CD4-positive, alpha-beta T cell treated with Interleukin-10 for 1 hour (primary cell): Measurements from ENCODE around the gene ST6GALNAC5.
"Not testable (repeated sequence)": the region's sequence is repeated elsewhere in the genome, so short reads cannot be mapped to it uniquely, and the experiment has no call there.

Experiments used
- DNase-seq: peaks from one replicate; pipeline ENCODE4 v3.0.0-alpha.2; 2020

Gene ST6GALNAC5

GRCh38 chr1:76939050-76939816, 72.0 kb downstream of the ST6GALNAC5 start:
- DNase-seq, result no peak

- DNase-seq, result no peak
These were observed 72.5 kb downstream of the ST6GALNAC5 start for GRCh38 chr1:76939817-76940216.

GRCh38 chr1:76940571-76941335, 73.5 kb downstream of the ST6GALNAC5 start:
- DNase-seq, result no peak

GRCh38 chr1:76942549-76942948, 75.3 kb downstream of the ST6GALNAC5 start:
- DNase-seq, result no peak

GRCh38 chr1:76944942-76945341, 77.7 kb downstream of the ST6GALNAC5 start:
- no peak for DNase-seq

GRCh38 chr1:76948846-76949245, 81.6 kb downstream of the ST6GALNAC5 start:
- no peak for DNase-seq

GRCh38 chr1:76949503-76949902, 82.2 kb downstream of the ST6GALNAC5 start:
- DNase-seq, result no peak

GRCh38 chr1:76950306-76950705, 83.0 kb downstream of the ST6GALNAC5 start:
- no peak for DNase-seq

- DNase-seq, result no peak
These were observed 83.9 kb downstream of the ST6GALNAC5 start for GRCh38 chr1:76951153-76951552.

GRCh38 chr1:76955652-76956051, 88.4 kb downstream of the ST6GALNAC5 start:
- DNase-seq, result no peak

- DNase-seq, result no peak
These were observed 90.7 kb downstream of the ST6GALNAC5 start for GRCh38 chr1:76957961-76958360.

GRCh38 chr1:76958828-76959227, 91.5 kb downstream of the ST6GALNAC5 start:
- DNase-seq, result no peak

GRCh38 chr1:76959556-76959955, 92.3 kb downstream of the ST6GALNAC5 start:
- DNase-seq, result no peak

- DNase-seq, result no peak
These were observed 94.0 kb downstream of the ST6GALNAC5 start for GRCh38 chr1:76961181-76961819.

GRCh38 chr1:76961820-76962207, 94.5 kb downstream of the ST6GALNAC5 start:
- no peak for DNase-seq

- not testable (repeated sequence) for DNase-seq
These were observed 114.0 kb downstream of the ST6GALNAC5 start for GRCh38 chr1:76981267-76981666.

- DNase-seq, result no peak
These were observed 122.7 kb downstream of the ST6GALNAC5 start for GRCh38 chr1:76989976-76990375.

GRCh38 chr1:76993036-76993435, 125.8 kb downstream of the ST6GALNAC5 start:
- no peak for DNase-seq

- no peak for DNase-seq
These were observed 131.4 kb downstream of the ST6GALNAC5 start for GRCh38 chr1:76998582-76999223.

GRCh38 chr1:77007675-77008074, 140.4 kb downstream of the ST6GALNAC5 start:
- no peak for DNase-seq

- DNase-seq, result no peak
These were observed 143.7 kb downstream of the ST6GALNAC5 start for GRCh38 chr1:77010937-77011336.

GRCh38 chr1:77012066-77012465, 144.8 kb downstream of the ST6GALNAC5 start:
- DNase-seq, result no peak

- DNase-seq, result no peak
These were observed 147.0 kb downstream of the ST6GALNAC5 start for GRCh38 chr1:77014073-77014788.
